WERI-Rb-1 (cell line): ENCODE measurements around the gene GNG11.
A peak's percentile ranks its signal among the peaks of the same experiment; 100 is the strongest.

Experiments
- DNase-seq: peaks from one replicate; pipeline ENCODE4 v3.0.0-alpha.2; 2020
- H3K27ac ChIP-seq: fragments of 250-450 bp; sonication (Bioruptor Pico); 2 replicates; pipeline ENCODE4 v1.5.1; 2020; ENCODE audit warnings: mild to moderate bottlenecking, moderate library complexity
- H3K27me3 ChIP-seq: fragments of 250-450 bp; sonication (Bioruptor Pico); 2 replicates; pipeline ENCODE4 v1.5.1; 2021; ENCODE audit warnings: mild to moderate bottlenecking, low read depth, moderate library complexity; ENCODE audit not compliant: insufficient read depth, severe bottlenecking
- H3K36me3 ChIP-seq: fragments of 250-450 bp; sonication (Bioruptor Pico); 2 replicates; pipeline ENCODE4 v1.5.1; 2020; ENCODE audit warnings: mild to moderate bottlenecking, moderate library complexity
- H3K4me3 ChIP-seq: 2 replicates; pipeline ENCODE4 v1.5.1; 2011; ENCODE audit warnings: low read depth, mild to moderate bottlenecking, control low read depth, low read length
- H3K9me3 ChIP-seq: fragments of 250-450 bp; sonication (Bioruptor Pico); 2 replicates; pipeline ENCODE4 v1.5.1; 2021; ENCODE audit warnings: mild to moderate bottlenecking, moderate library complexity; ENCODE audit not compliant: severe bottlenecking
- CTCF ChIP-seq: IDR thresholded peaks from 2 replicates; pipeline ENCODE4 v1.5.1; 2011; ENCODE audit warnings: low read depth, mild to moderate bottlenecking, control low read depth, inconsistent platforms, low read length

The GNG11 gene

GRCh38 chr7:93937818-93938217 lies 16.3 kb downstream of the GNG11 start:
- Histone ChIP-seq H3K9me3 (peaks cover 3% of the 10 kb centered on the region), H3K27me3 (no peaks in the 10 kb centered on the region), H3K27ac (no peak overlapping the region), H3K4me3 (no peak overlapping the region), H3K36me3 (no peaks in the 10 kb centered on the region)
- TF ChIP-seq CTCF: no peak
- DNase-seq: no peak

- H3K4me3 ChIP-seq: no peak overlapping the region
- peaks cover 3% of the 10 kb centered on the region for H3K9me3 ChIP-seq
- no peaks in the 10 kb centered on the region for H3K36me3 ChIP-seq
- TF ChIP-seq CTCF: no peak
- H3K27me3 ChIP-seq: no peaks in the 10 kb centered on the region
- DNase-seq: no peak
- H3K27ac ChIP-seq: no peak overlapping the region
Observed at GRCh38 chr7:93938293-93938692, 16.8 kb downstream of the GNG11 start.

- H3K4me3 ChIP-seq: no peak overlapping the region
- H3K36me3 ChIP-seq: no peaks in the 10 kb centered on the region
- no peaks in the 10 kb centered on the region for H3K27me3 ChIP-seq
- no peaks in the 10 kb centered on the region for H3K9me3 ChIP-seq
- no peak for DNase-seq
- no peak overlapping the region for H3K27ac ChIP-seq
- TF ChIP-seq CTCF: no peak
Observed at GRCh38 chr7:93941945-93942344, 20.4 kb downstream of the GNG11 start.

GRCh38 chr7:93943816-93944540 lies 22.4 kb downstream of the GNG11 start:
- no peaks in the 10 kb centered on the region for H3K27me3 ChIP-seq
- no peaks in the 10 kb centered on the region for H3K36me3 ChIP-seq
- no peak overlapping the region for H3K4me3 ChIP-seq
- DNase-seq: peak; percentile 31
- H3K9me3 ChIP-seq: no peaks in the 10 kb centered on the region
- H3K27ac ChIP-seq: no peak overlapping the region
- TF ChIP-seq CTCF: no peak

GRCh38 chr7:93944673-93945072 lies 23.1 kb downstream of the GNG11 start:
- Histone ChIP-seq H3K9me3 (no peaks in the 10 kb centered on the region), H3K27ac (no peak overlapping the region), H3K27me3 (no peaks in the 10 kb centered on the region), H3K4me3 (no peak overlapping the region), H3K36me3 (no peaks in the 10 kb centered on the region)
- DNase-seq: no peak
- no peak for TF ChIP-seq CTCF

- no peak overlapping the region for H3K4me3 ChIP-seq
- H3K9me3 ChIP-seq: no peaks in the 10 kb centered on the region
- no peak for DNase-seq
- H3K36me3 ChIP-seq: no peaks in the 10 kb centered on the region
- no peaks in the 10 kb centered on the region for H3K27me3 ChIP-seq
- H3K27ac ChIP-seq: no peak overlapping the region
- TF ChIP-seq CTCF: no peak
Observed at GRCh38 chr7:93945083-93945482, 23.5 kb downstream of the GNG11 start.
